ENCODE results near the gene SPRR2G.
"Not testable (repeated sequence)": the region's sequence is repeated elsewhere in the genome, so short reads cannot be mapped to it uniquely, and the experiment has no call there.

Gene SPRR2G

GRCh38 chr1:153115264-153115663 is 35.4 kb downstream of the SPRR2G start:
- not testable (repeated sequence) for DNase-seq

- DNase-seq, result no peak
Observed at GRCh38 chr1:153113416-153113815, 37.3 kb downstream of the SPRR2G start, which contains the start of gene SPRR2F. Gene SPRR2F, minus strand, starts transcription at chr1:153113516. Its CDS starts 783 bp downstream, at chr1:153112733.

GRCh38 chr1:153112454-153112853 is 38.2 kb downstream of the SPRR2G start:
- not testable (repeated sequence) for DNase-seq

GRCh38 chr1:153100245-153100644 is 50.4 kb downstream of the SPRR2G start:
- no peak for DNase-seq
